DOHH2 (cell line): Measurements from ENCODE around the gene SAE1.

Source experiments
- H3F3A ChIP-seq: fragments of 200-600 bp; sonication (generic), shearing (Covaris generic); 2 replicates; pipeline ENCODE4 v1.6.0; 2016; ENCODE audit warnings: antibody characterized with exemption, mild to moderate bottlenecking; ENCODE audit not compliant: control insufficient read depth, insufficient read depth
- H3K27ac ChIP-seq: fragments of 200-600 bp; sonication (generic); 2 replicates; pipeline ENCODE4 v1.5.1; 2014; ENCODE audit warnings: low read depth, mild to moderate bottlenecking, low read length, moderate library complexity
- H3K27me3 ChIP-seq: fragments of 200-600 bp; sonication (generic); 2 replicates; pipeline ENCODE4 v1.6.1; 2014; ENCODE audit warnings: mild to moderate bottlenecking, low read length, mixed read lengths; ENCODE audit not compliant: control insufficient read depth
- H3K36me3 ChIP-seq: fragments of 200-600 bp; sonication (generic); 2 replicates; pipeline ENCODE4 v1.6.1; 2014; ENCODE audit warnings: mild to moderate bottlenecking, low read length, moderate library complexity, mixed read lengths; ENCODE audit not compliant: control insufficient read depth
- H3K4me1 ChIP-seq: fragments of 200-600 bp; sonication (generic); 2 replicates; pipeline ENCODE4 v1.6.1; 2014; ENCODE audit warnings: mild to moderate bottlenecking, low read length, mixed read lengths; ENCODE audit not compliant: control insufficient read depth
- H3K4me2 ChIP-seq: fragments of 200-600 bp; sonication (generic); 2 replicates; pipeline ENCODE4 v1.6.0; 2014; ENCODE audit warnings: mild to moderate bottlenecking, low read length, moderate library complexity
- H3K4me3 ChIP-seq: fragments of 200-600 bp; sonication (generic); 2 replicates; pipeline ENCODE4 v1.5.1; 2014; ENCODE audit warnings: mild to moderate bottlenecking, low read length, mixed read lengths
- H3K79me2 ChIP-seq: fragments of 200-600 bp; sonication (generic); 2 replicates; pipeline ENCODE4 v1.6.1; 2014; ENCODE audit warnings: mild to moderate bottlenecking, low read length, mixed read lengths; ENCODE audit not compliant: control insufficient read depth
- H3K9me2 ChIP-seq: fragments of 200-600 bp; sonication (generic); replicated peaks from 2 replicates; pipeline ENCODE4 v1.6.1; 2014; ENCODE audit warnings: mild to moderate bottlenecking, low read length, mixed read lengths; ENCODE audit not compliant: control insufficient read depth
- H3K9me3 ChIP-seq: fragments of 200-600 bp; sonication (generic); 2 replicates; pipeline ENCODE4 v1.6.1; 2014; ENCODE audit warnings: antibody characterized with exemption, low read length, mixed read lengths; ENCODE audit not compliant: control insufficient read depth, insufficient read depth
- H4K20me1 ChIP-seq: fragments of 200-600 bp; sonication (generic); 2 replicates; pipeline ENCODE4 v1.6.0; 2014; ENCODE audit warnings: low read depth, mild to moderate bottlenecking, antibody characterized with exemption, low read length, moderate library complexity; ENCODE audit not compliant: control insufficient read depth, insufficient read depth
- EZH2phosphoT487 ChIP-seq: fragments of 200-600 bp; sonication (generic); IDR thresholded peaks from 2 replicates; pipeline ENCODE4 v1.6.1; 2017; ENCODE audit warnings: borderline replicate concordance, mild to moderate bottlenecking, antibody characterized with exemption, low read length, moderate library complexity, mixed read lengths
- TF ChIP-seq, protein P1 (sequence below): fragments of 200-600 bp; sonication (generic); IDR thresholded peaks from one replicate; pipeline ENCODE4 v1.5.1; 2014; ENCODE audit warnings: antibody characterized with exemption, mild to moderate bottlenecking, low read depth, low read length; ENCODE audit not compliant: poor library complexity, severe bottlenecking

Gene SAE1

DNA sequence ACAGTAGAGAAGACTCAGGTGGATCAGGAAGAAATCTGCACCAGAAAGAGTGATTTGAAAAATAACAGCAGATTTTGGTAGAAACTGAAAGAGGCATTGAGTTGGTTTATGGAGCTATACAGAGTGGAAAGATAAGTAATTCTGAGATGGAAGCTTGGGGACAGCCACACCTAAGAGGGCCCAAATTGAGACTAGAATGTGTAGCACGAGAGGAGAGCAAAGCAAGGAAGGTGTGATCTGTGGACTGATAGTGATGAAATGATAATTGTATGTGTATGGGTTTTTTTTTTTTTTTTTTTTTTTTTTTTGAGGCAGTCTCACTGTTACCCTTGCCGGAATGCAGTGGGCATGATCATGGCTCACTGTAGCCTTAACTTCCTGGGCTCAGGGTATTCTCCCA lies 16.3 kb downstream of the SAE1 start:
- Histone ChIP-seq H3K4me2 (no peak overlapping the region), H3K27ac (no peak overlapping the region), H3K4me3 (no peak overlapping the region), H3K79me2 (peaks cover 95% of the 10 kb centered on the region), H3F3A (peaks cover 4% of the 10 kb centered on the region), H3K27me3 (no peaks in the 10 kb centered on the region), H3K4me1 (no peaks in the 10 kb centered on the region), H3K36me3 (peaks cover 93% of the 10 kb centered on the region), H3K9me2 (no peaks in the 10 kb centered on the region), H4K20me1 (peaks cover 8% of the 10 kb centered on the region; the same call in 1 of the 2 replicates), H3K9me3 (no peaks in the 10 kb centered on the region)
- TF ChIP-seq, protein P1, sequence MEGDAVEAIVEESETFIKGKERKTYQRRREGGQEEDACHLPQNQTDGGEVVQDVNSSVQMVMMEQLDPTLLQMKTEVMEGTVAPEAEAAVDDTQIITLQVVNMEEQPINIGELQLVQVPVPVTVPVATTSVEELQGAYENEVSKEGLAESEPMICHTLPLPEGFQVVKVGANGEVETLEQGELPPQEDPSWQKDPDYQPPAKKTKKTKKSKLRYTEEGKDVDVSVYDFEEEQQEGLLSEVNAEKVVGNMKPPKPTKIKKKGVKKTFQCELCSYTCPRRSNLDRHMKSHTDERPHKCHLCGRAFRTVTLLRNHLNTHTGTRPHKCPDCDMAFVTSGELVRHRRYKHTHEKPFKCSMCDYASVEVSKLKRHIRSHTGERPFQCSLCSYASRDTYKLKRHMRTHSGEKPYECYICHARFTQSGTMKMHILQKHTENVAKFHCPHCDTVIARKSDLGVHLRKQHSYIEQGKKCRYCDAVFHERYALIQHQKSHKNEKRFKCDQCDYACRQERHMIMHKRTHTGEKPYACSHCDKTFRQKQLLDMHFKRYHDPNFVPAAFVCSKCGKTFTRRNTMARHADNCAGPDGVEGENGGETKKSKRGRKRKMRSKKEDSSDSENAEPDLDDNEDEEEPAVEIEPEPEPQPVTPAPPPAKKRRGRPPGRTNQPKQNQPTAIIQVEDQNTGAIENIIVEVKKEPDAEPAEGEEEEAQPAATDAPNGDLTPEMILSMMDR: no peak
- TF ChIP-seq EZH2phosphoT487: no peak

DNA sequence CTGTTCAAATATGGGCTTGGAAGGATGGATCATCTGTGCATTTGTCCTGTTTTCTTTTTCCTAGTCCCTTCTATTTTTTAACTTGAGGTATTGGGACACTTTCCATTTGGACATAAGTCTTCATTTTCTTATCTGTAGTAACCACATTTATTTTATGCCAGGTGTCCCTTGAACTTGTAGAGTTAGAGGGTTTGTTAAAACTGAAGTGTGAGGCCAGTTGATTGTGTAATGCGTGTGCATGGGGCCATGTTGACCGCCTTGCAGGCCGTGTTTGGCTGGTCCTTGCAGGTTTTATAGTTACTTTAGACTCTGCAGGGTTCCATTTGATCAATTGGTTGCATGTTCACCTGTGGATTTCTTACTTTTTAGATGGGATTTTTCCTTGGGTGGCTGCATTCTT lies 21.0 kb downstream of the SAE1 start:
- 0 out of 2 replicates have a peak, but pooled peaks cover 3% of the 10 kb centered on the region for H4K20me1 ChIP-seq
- no peak overlapping the region for H3K4me3 ChIP-seq
- peaks cover 91% of the 10 kb centered on the region for H3K36me3 ChIP-seq
- H3K9me3 ChIP-seq: no peaks in the 10 kb centered on the region
- no peak for TF ChIP-seq EZH2phosphoT487
- TF ChIP-seq, protein P1: no peak
- no peaks in the 10 kb centered on the region for H3K27me3 ChIP-seq
- no peaks in the 10 kb centered on the region for H3K9me2 ChIP-seq
- peaks cover 82% of the 10 kb centered on the region for H3K79me2 ChIP-seq
- peaks cover 10% of the 10 kb centered on the region for H3F3A ChIP-seq
- peaks cover 18% of the 10 kb centered on the region for H3K4me1 ChIP-seq
- no peak overlapping the region for H3K27ac ChIP-seq
- no peak overlapping the region for H3K4me2 ChIP-seq

DNA sequence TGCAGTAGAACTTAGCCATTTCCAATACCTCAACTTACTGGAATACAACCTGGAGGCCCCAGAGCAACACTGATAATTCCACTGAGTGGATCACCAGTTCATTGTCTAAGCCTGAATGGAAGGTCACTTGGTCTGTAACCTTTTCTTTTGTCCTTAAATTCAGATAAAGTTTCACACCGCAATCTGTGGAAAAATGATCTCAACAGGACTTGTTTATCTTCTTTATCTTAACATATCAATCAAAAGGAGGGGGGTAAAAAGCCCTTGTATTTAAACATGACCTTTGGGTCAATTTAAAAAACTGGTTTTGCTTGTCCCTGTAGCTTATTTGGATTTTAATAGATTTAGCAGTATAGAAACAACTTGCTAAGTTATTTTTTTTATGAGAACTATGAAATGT lies 21.6 kb downstream of the SAE1 start:
- peaks cover 4% of the 10 kb centered on the region; the same call in 1 of the 2 replicates for H4K20me1 ChIP-seq
- no peak for TF ChIP-seq EZH2phosphoT487
- TF ChIP-seq, protein P1: no peak
- H3F3A ChIP-seq: peaks cover 11% of the 10 kb centered on the region
- no peaks in the 10 kb centered on the region for H3K27me3 ChIP-seq
- H3K27ac ChIP-seq: no peak overlapping the region
- H3K4me1 ChIP-seq: peaks cover 24% of the 10 kb centered on the region
- H3K4me2 ChIP-seq: no peak overlapping the region
- no peaks in the 10 kb centered on the region for H3K9me3 ChIP-seq
- H3K9me2 ChIP-seq: no peaks in the 10 kb centered on the region
- H3K4me3 ChIP-seq: no peak overlapping the region
- peaks cover 82% of the 10 kb centered on the region for H3K79me2 ChIP-seq
- H3K36me3 ChIP-seq: peaks cover 91% of the 10 kb centered on the region
